GM21717 (cell line): Measurements from ENCODE around the gene ABCF2.

Source experiments
- ATAC-seq: cut with Tn5 transposase; IDR thresholded peaks from one replicate; pipeline ENCODE4 v1.9.1; 2021; ENCODE audit warnings: mild to moderate bottlenecking, moderate library complexity; ENCODE audit not compliant: unreplicated experiment

Gene ABCF2

DNA sequence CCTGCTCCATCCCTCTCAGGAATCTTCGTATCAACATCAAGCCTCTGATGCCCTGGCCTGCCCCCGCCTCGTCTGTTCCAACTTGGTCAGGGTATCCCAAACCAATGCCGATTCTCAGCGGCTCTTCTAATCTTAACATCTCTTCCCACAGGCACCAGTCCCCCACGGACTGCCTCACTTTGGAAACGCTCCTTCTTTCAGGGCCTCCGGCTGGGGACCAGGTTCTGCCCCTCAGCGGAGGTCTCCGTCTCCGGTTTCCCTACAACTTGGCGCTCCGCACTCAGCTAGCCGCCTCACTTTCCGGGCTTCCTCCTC, 488 bp downstream of the ABCF2 start:
- peak; percentile 2 for ATAC-seq

DNA sequence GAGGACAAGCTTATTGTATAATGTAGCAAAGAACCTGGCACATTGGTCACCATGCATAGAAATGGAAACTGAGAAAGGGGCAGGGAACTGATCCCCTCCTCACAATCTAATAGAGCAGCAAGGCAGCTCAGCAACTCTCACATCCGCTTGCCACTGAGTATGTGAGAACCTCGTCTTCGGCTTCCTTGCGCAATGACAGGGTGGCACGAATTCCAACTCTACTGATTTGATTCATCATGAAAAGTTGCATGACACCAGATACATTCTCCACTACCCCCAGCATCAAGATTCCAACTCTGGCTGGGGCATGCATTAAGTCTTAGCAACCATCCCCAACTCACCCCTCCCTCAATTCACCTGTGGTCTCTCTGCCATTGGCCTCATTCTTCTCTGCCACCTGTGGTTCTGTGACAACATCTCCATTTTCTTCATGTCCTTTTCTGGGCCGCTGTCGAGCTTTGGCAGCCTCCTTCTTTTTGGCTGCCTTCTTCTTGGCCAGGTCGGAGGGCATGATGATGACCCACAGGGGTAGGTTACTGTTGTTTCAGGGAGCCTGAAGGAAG, 976 bp downstream of the ABCF2 start:
- ATAC-seq, result no peak

DNA sequence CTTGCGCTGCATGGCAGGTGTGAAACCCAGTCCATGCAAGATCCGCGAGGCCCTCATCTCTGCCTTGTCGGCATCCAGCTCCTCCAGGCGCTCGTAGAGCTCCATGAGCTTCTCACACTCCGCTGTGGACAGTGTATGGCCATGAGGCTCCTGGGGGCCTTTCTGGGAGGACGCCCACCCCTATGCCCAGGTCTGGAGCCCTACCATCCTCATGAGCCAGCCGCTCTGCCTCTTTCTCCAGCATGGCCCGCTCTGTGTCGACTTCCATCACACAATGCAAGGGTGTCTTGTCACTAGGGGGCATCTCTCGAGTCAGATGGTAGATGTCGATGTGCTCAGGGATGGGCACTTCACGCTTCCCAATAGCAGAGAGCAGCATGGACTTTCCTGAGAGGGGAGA, 3.3 kb downstream of the ABCF2 start:
- ATAC-seq, result no peak

DNA sequence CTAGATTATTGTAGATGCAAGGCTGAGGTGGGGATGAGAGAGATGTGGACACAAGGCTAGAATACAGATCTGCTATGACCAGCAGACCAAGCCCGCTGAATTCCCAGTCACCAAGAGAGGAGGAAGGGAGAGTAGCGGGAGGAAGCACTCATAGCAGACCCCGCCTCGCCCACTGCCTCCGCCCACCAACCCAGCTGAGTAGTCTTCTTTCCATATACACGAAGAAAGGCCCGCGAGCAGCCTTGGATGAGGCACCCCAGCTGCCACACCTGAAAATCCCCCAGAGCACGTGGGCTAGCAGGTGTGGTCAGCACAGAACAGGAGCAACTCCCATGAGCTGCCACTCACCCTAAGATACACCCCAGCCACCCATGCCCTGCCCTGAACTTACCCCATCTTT, 8.8 kb downstream of the ABCF2 start:
- ATAC-seq, result no peak

DNA sequence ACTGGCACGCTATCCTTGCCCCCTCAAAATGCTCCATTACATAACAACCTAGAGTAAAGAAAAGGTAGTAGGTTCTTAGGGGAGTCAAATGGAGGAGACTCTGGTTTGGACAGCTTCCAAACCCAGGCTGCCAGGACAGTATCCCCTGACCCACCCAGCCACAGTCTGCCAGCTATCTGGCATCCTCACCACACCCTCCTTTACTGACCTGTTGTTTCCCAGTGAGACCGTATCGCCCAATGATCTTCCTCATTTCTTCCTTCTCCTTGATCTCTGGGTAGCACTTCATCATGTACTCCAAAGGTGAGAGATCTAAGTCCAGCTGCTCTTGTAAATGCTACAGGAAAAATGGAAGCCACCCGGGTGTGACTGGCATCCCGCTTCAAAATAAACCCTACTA, 11.6 kb downstream of the ABCF2 start:
- ATAC-seq, result no peak

DNA sequence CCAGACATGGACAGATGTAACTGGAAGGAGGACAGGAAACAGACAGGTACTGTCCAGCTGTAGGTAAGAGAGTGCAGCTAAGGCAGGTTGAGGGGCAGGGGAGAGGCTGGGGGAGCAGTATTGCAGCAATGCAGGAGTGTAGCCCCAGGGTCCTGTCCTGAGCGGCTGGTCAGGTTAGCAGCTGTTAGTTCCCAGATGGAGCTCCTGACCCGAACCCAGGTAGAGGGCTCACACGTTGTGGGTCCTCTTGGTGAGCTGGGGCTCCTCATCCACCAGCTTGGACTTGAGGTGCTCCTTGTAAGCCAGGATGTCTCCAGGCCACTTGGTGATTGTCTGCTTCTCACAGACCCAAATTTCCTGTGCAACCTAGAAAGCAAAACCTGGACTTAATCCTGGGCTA, 13.2 kb downstream of the ABCF2 start:
- no peak for ATAC-seq

DNA sequence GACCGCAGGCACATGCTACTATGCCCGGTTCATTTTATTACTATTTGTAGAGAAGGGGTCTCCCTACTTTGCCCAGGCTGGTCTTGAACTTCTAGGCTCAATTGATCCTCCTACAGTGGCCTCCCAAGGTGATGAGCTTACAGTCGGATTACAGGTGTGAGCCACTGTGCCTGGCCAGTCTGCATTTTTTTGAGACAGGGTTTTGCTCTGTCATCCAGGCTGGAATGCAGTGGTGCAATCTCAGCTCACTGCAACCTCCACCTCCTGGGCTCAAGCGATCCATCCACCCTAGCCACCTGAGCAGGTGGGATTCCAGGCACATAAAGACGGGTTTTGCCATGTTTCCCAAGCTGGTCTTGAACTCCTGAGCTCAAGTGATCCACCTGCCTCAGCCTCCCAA, 14.4 kb downstream of the ABCF2 start:
- ATAC-seq, result no peak

DNA sequence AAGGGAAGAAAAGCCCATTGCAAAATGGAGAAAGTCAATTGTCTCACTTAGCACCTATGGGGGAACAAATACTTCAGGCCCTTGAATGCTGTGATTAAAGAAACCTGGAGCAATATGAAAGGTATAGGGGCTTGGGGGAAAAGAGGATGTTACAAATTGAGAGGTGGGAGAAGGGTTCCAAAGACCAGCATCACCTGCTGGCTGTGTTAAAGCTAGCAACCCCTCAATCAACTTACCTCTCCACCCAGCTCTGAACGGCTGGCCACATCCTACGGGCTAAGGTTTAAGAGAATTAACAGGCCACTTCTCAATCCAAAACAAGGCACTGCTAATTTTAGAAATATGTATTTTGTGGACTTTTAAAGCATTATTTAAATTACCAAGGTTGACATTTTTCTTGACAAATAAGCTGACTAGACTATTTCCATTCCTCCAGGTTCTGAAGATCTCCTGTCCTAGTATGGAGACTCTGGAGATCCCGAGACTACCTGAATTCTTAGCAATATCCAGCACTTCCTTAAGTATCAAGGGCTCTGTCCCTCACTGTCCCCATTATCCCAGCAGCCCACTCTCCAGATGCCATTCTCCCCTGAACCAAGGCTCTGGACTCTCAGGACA, 15.7 kb downstream of the ABCF2 start:
- ATAC-seq, result no peak

DNA sequence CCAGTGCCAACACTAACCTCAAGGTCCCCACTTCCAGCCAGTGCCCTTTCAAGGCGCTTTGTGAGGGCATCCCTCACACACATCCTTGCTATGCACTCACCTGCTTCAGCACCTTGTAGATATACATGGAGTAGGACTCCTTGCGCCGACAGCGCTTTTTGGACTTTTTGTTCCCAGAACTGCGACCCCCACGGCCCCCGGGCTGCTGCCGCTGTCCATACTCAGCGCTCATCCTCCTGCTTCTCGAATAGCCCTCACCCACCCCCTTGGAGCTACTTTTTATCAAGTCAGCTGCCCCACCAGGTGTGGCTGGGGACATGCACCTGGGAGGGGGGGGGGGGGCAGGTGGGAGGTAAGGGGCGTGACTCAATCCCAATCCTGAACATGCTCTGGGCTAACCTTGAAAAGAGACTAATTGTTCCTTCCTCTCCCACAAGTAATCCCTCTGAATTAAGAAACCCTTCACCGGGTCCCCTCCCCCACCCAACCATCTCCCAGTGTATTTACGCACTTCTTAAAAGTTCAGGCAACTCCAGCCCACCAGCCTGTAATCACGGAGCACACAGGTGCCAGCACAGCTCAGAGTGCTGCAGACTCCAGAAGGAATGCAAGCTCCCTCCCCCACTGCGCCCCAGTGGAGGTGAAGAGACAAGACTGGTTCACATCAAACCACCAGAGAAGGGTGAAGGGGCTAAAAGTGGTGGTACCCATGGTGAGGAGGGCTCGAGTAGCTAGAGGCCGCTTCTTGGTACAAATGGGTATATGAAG, 16.7 kb downstream of the ABCF2 start, which contains the start of gene H2BK1:
Gene H2BK1, minus strand, starts transcription at position 402 of the 768 bp plus-strand sequence. Its CDS starts 170 bp downstream, at position 232.
- ATAC-seq, result no peak

DNA sequence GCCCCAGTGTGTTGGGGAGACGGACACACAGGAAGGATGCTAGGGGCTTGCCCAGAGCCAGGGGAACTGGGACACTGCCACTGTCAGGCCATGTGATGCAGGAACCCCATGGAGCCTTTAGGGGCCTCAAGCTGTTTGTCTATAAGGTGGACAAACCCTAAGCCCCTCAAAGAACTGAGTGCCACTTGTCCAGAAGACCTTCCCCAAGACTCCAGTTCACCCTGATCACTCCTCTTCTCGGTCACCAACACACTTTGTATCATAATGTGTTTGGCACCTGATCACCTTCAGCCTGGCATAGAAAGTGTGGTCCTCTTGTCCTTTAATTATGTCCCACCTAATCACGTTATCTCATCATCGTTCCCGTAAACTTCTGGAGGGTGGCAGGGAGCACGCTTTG, 17.4 kb downstream of the ABCF2 start:
- ATAC-seq, result no peak

DNA sequence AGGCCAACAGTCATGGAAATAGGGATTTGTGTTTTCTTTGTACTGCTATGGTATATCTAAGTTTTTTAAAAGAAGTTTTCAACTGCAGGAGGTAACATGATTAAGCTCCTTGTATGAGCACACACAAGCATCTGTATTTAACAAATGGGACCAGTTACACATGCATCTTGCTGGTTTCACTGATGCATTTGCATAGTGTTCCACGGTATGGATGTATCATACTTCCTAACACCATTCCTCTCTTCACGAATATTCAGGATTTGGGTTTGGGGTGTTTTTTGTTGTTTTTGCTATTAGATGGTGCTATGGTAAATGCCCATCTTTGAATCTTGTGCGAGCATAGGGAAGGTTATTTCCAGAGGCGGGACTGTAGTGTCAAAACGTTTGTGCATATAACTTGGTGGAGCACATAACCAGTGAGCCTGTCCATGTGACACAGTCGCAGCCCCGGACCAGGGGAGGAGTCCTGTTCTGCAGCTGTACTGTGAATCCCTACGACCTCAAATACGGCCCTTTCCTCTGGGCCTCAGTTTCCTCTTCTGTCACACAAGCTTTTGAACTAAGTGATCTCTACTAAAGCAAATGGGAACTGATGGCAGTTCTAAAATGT, 18.6 kb downstream of the ABCF2 start:
- no peak for ATAC-seq

DNA sequence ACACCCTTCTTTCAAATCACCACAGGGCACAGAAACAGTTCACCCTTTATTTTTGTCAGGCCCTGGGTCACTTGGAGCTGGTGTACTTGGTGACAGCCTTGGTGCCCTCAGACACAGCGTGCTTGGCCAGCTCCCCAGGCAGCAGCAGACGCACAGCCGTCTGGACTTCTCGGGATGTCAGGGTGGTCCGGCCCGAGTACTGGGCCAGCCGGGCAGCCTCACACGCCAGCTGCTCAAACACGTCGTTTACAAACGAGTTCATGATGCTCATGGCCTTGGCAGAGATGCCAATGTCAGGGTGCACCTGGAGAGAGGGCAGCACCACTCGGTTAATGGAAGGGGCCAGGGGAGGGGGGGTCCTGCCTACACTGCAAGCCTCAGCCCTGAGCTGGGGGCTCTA, 19.2 kb downstream of the ABCF2 start:
- ATAC-seq, result no peak

DNA sequence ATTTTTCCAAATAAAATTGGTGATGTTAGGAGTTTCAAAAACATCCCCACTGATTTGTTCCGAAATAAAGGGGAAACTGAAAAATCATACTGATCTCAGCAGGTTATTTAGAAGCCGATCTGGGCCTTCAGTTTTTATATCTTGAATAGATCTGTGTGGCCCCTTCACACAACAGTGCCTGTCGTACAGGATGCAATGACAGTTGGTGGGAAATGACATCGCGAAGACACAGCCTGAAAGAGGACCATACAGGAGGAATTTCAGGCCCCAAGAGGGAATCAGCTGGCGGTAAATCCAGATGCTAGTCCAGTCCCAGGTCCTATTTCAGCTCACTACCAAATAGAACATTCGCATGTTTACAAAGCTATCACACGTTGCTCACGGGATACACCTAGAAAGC, 19.7 kb downstream of the ABCF2 start:
- no peak for ATAC-seq

DNA sequence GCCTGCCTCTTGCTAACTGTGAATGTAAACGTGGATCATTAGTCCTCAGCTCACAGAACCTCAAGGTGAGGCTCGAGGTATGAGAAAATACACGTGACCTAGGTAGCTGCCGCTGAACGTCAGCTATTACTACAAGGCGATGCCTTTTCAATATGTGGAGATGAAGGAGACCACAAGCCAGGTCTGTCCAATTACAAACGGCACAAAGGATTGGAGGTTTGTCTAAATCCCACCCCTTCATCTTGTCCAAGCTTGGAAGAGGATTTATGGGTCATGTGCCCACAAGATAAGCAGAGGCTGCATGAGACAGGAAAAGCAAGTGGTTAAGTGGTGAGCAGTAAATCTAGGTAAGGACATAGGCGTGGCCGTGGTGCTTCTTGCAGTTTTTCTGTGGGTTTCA, 20.1 kb downstream of the ABCF2 start:
- ATAC-seq, result no peak

DNA sequence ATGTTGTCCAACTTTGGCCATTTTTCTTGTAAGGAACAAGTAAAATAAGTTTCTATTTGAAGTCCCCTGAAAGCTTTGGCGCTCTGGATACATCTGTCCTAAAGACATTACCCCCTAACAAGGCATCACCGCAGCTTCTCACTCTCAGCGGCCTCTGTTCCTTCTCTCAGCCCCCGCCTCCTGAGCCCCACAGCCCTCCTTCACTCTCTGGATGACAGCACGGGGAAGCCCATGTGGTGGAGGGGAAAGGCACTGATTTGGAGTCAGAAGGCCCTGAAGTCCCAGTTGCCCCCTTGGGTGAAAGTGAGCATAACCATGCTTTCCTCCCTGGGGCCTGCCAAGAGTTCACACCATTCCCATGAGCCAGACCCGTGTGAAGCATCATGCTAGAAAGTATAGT, 21.3 kb downstream of the ABCF2 start:
- ATAC-seq, result no peak

DNA sequence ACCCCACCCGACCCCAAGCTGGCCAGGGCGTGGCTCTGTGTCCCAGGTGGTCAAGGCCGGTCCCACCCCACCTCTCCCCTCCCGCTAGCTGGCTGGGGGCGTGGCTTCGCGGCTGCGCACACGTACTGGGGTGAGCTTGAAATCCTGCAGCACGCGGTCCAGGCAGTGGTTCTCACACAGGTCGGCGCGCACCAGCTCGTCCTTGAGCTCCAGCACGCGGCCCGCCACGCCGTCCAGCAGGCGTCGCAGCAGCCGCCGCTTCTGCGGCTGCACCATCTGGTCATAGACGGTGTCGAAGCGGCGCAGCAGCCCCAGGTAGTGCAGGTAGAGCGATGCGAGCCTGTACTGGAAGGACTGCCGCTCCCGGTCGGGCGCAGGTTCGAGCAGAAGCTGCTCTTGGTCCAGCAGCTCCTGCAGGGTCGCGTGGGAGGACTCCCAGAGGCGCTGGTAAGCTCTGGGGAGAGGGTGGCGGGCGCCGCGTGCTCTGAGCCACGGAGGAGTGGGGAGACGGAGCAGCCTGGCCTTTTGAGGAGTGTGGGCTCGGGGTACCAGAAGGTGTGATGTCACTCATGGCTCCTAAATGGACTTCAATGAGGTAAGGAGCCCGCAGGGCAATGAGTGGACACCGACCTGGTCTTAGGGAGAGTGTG, 22.5 kb downstream of the ABCF2 start:
- ATAC-seq, result no peak

DNA sequence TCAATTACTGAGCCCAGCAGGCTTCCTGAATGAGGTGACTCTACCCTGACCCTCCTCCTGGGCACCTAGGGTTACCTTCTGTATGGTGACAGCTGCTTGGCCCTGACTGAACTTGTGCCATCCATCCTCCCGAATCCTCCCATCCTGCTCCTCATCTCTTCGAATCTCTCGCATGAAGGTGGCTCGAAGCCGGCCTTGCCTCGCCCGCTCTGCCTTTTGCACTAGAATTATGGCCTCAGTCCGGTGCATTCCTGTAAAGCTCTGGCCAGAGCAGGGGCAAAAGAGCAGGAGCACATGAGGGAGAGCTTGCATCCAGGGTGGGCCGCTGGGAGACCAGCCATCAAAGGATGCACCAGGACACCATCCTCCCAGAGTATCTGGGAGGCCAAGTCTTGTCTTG, 24.2 kb downstream of the ABCF2 start:
- ATAC-seq, result no peak

DNA sequence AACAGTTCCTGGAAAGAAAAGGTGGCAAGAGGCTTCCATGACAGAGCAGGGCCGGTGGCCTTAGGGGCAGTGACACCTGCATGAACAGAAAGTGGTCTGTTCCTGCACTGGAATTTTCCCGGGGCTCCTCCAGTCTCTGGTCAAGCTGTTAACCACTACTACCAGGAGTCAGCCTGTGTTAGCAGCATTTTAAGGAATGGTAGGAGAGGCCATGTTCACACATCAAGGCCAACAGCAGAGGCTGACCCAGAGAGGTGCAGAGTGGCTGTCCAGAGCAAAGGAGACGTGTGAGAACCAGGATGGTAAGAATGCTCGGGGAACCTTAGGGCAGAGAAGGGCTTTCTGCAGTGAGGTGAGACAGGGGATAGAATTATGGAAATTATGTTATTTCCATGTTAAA, 25.3 kb downstream of the ABCF2 start:
- no peak for ATAC-seq

DNA sequence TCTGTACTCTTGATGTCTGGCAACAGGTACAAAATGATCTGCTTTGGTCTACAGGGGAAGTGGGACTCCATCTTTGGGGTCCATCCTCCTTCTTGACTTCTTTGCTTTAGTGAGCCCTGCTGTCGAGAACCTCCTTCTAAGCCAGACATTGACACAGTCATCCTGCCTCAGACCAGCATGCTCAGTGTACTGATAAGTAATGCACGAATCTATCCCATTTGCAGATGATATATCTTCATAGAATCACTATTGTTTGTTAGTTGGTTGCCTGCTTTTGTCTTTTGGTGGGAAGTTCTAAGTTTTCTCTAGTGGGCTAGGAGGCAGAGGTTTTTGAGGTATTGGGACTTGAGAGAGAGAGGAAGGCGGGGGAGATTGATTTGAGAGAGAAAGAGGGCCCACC, 25.7 kb downstream of the ABCF2 start:
- ATAC-seq, result no peak

DNA sequence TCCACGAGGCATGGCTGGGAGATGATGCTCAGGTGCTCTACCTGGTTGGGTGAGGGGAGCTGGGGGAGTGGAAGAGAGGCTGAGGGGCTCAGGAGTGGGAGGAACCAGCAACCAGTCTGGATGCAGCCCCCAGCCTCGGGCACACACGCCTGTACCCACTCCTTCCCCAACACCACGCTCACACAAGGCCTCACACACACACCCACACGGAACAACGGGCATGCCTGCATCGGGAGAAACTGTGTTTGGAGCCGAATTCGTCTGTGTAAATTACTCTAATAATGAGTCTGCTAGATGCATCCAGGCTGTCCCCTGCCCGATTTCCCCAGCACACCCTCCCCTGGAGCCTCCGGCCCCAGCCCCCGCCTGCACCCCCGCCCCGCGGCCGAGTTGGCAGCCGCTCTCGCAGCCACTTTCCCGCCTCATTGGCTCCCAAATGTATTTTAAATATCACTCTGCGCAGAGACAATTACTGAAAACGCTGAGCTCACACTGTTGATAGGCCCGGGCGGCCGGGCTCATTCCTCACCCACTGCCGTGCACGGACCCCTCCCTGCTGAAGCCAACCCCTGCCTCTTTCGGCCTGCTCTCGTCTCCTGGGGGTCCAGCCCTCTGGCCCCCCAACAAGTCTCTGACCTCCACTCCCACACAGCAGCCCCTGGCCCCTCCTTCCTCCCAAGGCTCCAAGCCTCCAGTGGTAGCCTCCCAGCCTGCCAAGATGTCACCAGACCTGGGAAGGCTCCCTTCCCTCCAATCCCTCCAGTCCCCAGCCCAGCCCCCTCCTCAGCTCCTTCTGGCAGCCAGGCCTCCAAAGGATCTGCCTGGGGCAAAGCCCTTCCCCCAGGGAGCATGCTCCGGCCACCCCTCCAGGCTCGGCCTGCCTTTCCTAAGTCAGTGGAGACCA, 27.8 kb downstream of the ABCF2 start:
- no peak for ATAC-seq

DNA sequence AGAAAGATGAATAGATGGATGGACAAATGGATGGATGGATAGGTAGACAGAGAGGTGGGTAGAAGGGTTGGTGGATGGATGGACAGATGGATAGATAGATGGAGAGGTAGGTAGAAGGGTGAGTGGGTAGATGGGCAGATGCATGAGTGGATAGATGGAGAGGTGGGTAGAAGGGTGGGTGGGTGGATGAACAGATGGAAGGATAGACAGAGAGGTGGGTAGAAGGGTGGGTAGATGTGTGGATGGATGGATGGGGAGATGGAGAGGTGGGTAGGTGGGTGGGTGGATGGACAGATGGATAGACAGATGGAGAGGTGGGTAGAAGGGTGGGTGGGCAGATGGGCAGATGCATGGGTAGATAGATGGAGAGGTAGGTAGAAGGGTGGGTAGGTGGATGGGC, 29.1 kb downstream of the ABCF2 start:
- no peak for ATAC-seq
